ENCODE data around the gene NR2C2.
"Not testable (repeated sequence)": the region's sequence is repeated elsewhere in the genome, so short reads cannot be mapped to it uniquely, and the experiment has no call there.

DNA sequence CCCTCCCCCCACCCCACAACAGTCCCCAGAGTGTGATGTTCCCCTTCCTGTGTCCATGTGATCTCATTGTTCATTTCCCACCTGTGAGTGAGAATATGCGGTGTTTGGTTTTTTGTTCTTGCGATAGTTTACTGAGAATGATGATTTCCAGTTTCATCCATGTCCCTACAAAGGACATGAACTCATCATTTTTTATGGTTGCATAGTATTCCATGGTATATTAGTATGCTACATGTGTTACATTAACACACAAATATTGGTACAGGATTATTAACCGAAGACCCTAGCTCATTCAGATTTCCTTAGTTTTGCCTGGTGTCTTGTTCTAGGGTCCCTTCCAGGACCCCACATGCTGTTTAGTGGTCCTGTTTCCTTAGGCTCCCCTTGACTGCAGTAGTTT, 43.9 kb upstream of the NR2C2 start:
- TF ChIP-seq, protein P1, sequence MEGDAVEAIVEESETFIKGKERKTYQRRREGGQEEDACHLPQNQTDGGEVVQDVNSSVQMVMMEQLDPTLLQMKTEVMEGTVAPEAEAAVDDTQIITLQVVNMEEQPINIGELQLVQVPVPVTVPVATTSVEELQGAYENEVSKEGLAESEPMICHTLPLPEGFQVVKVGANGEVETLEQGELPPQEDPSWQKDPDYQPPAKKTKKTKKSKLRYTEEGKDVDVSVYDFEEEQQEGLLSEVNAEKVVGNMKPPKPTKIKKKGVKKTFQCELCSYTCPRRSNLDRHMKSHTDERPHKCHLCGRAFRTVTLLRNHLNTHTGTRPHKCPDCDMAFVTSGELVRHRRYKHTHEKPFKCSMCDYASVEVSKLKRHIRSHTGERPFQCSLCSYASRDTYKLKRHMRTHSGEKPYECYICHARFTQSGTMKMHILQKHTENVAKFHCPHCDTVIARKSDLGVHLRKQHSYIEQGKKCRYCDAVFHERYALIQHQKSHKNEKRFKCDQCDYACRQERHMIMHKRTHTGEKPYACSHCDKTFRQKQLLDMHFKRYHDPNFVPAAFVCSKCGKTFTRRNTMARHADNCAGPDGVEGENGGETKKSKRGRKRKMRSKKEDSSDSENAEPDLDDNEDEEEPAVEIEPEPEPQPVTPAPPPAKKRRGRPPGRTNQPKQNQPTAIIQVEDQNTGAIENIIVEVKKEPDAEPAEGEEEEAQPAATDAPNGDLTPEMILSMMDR (IDR thresholded peaks at IDR 0.05): not testable (repeated sequence)
- not testable (repeated sequence) for TF ChIP-seq POLR2AphosphoS5 (IDR thresholded peaks at IDR 0.05)

Measured in transverse colon (tissue), 4 donors.